ENCODE measurements around the gene AMPD3.

Gene AMPD3

GRCh38 chr11:10502065-10502680 is 47.1 kb downstream of the AMPD3 start:
- no peak for TF ChIP-seq CTCF (conservative IDR thresholded peaks at IDR 0.05; ENCODE audit: low read depth)
- no peak overlapping the region for H3K27ac ChIP-seq
- DNase-seq (ENCODE audit: low spot score): no peak
- CTCF ChIA-PET: interaction anchor here (0.7 kb wide), 1 partner anchor 668 kb away, joined by 5 read pairs; no protein-coding TSS in a partner anchor
- POLR2A ChIA-PET (ENCODE audit: low non-redundant PET): no interaction called here

GRCh38 chr11:10502770-10503169 is 47.7 kb downstream of the AMPD3 start:
- no peak for DNase-seq (ENCODE audit: low spot score)

GRCh38 chr11:10503221-10503620 is 48.2 kb downstream of the AMPD3 start:
- no peak for DNase-seq (ENCODE audit: low spot score)
- no peak overlapping the region for H3K27ac ChIP-seq
- TF ChIP-seq CTCF (conservative IDR thresholded peaks at IDR 0.05; ENCODE audit: low read depth): no peak
- CTCF ChIA-PET: interaction anchor here (0.6 kb wide), 1 partner anchor 243 kb away, joined by 6 read pairs; no protein-coding TSS in a partner anchor
- POLR2A ChIA-PET (ENCODE audit: low non-redundant PET): no interaction called here

More at GRCh38 chr11:10502770-10503169, 47.7 kb downstream of the AMPD3 start:
- ChIA-PET POLR2A (ENCODE audit: low non-redundant PET) (no interaction called here), CTCF (interaction anchor here (0.7 kb wide), 1 partner anchor 668 kb away, joined by 5 read pairs; no protein-coding TSS in a partner anchor)
- H3K27ac ChIP-seq: no peak overlapping the region
- no peak for TF ChIP-seq CTCF (conservative IDR thresholded peaks at IDR 0.05; ENCODE audit: low read depth)

GRCh38 chr11:10503777-10504480 is 48.9 kb downstream of the AMPD3 start:
- TF ChIP-seq CTCF (conservative IDR thresholded peaks at IDR 0.05; ENCODE audit: low read depth): no peak
- no peak for DNase-seq (ENCODE audit: low spot score)
- H3K27ac ChIP-seq: no peak overlapping the region
- POLR2A ChIA-PET (ENCODE audit: low non-redundant PET): no interaction called here
- CTCF ChIA-PET: interaction anchor here (0.6 kb wide), 1 partner anchor 243 kb away, joined by 6 read pairs; no protein-coding TSS in a partner anchor

GRCh38 chr11:10504490-10504889 is 49.4 kb downstream of the AMPD3 start:
- ChIA-PET CTCF (no interaction called here), POLR2A (ENCODE audit: low non-redundant PET) (no interaction called here)
- H3K27ac ChIP-seq: no peak overlapping the region
- no peak for DNase-seq (ENCODE audit: low spot score)
- TF ChIP-seq CTCF (conservative IDR thresholded peaks at IDR 0.05; ENCODE audit: low read depth): no peak

GRCh38 chr11:10505278-10506007 is 50.4 kb downstream of the AMPD3 start:
- POLR2A ChIA-PET (ENCODE audit: low non-redundant PET): no interaction called here
- no peak for DNase-seq (ENCODE audit: low spot score)
- no peak for TF ChIP-seq CTCF (conservative IDR thresholded peaks at IDR 0.05; ENCODE audit: low read depth)
- H3K27ac ChIP-seq: no peak overlapping the region
- CTCF ChIA-PET: interaction anchor here (0.6 to 0.7 kb wide), 2 partner anchors 10 to 13 kb away, joined by 3 to 4 read pairs; no protein-coding TSS in a partner anchor

Measured in RWPE1 (cell line).